PFSK-1 (cell line): ENCODE measurements around the gene ZNF415.

Experiments
- FOXP2 ChIP-seq: optimal IDR thresholded peaks from 2 replicates; pipeline ENCODE3; 2011; ENCODE audit warnings: borderline replicate concordance, control low read depth, inconsistent platforms; ENCODE audit not compliant: insufficient read depth; ENCODE audit errors: extremely low read length, extremely low read depth
- POLR2AphosphoS5 ChIP-seq: IDR thresholded peaks from 2 replicates; pipeline ENCODE4 v1.6.1; 2012; ENCODE audit warnings: low read depth, mild to moderate bottlenecking, control low read depth, low read length, moderate library complexity
- REST ChIP-seq, 2 experiments: IDR thresholded peaks; 2 replicates each; pipeline versions ENCODE4 v1.6.1 to v1.8.0; 2011 to 2012; ENCODE audit warnings: low read depth in 2 of 2, low read length in 2 of 2, control low read depth in 1 of 2, inconsistent platforms in 1 of 2, mild to moderate bottlenecking in 1 of 2, moderate library complexity in 1 of 2; ENCODE audit not compliant: insufficient read depth in 1 of 2
- SIN3A ChIP-seq: IDR thresholded peaks from 2 replicates; pipeline ENCODE4 v1.6.1; 2012; ENCODE audit warnings: mild to moderate bottlenecking, low read length, moderate library complexity, borderline replicate concordance; ENCODE audit not compliant: insufficient read depth
- TAF1 ChIP-seq: IDR thresholded peaks from 2 replicates; pipeline ENCODE4 v1.6.1; 2012; ENCODE audit warnings: low read length, control low read depth, borderline replicate concordance; ENCODE audit not compliant: insufficient read depth

GRCh38 chr19:53147645-53148044, 14.9 kb upstream of the ZNF415 start:
- TF ChIP-seq SIN3A (no peak), POLR2AphosphoS5 (no peak), TAF1 (no peak), FOXP2 (no peak), REST (IDR thresholded peaks at IDR 0.05; ENCODE audit: insufficient read depth in 1 of 2, low read depth in 2 of 2, low read length in 2 of 2) (no peak)
